Panc1 (cell line): ENCODE results near the gene CHRND.

Experiments used
- CTCF ChIP-seq: fragments of 450-650 bp; IDR thresholded peaks from 2 replicates; pipeline ENCODE4 v1.5.1; 2017; ENCODE audit warnings: mild to moderate bottlenecking
- POLR2AphosphoS5 ChIP-seq: IDR thresholded peaks from 2 replicates; pipeline ENCODE4 v1.6.1; 2012; ENCODE audit warnings: mild to moderate bottlenecking, low read depth, low read length, moderate library complexity
- REST ChIP-seq, 2 experiments: IDR thresholded peaks; 2 replicates each; pipeline ENCODE4 v1.6.1; 2011 to 2012; ENCODE audit warnings: low read depth in 2 of 2, control low read depth in 1 of 2, low read length in 1 of 2, mild to moderate bottlenecking in 1 of 2, moderate library complexity in 1 of 2; ENCODE audit not compliant: insufficient read depth in 1 of 2
- SIN3A ChIP-seq: IDR thresholded peaks from 2 replicates; pipeline ENCODE4 v1.6.1; 2012; ENCODE audit warnings: low read depth, mild to moderate bottlenecking, low read length, moderate library complexity, borderline replicate concordance; ENCODE audit not compliant: insufficient read depth
- TCF7L2 ChIP-seq: IDR thresholded peaks from 2 replicates; pipeline ENCODE4 v1.6.1; 2011; ENCODE audit warnings: mild to moderate bottlenecking, low read depth, low read length, inconsistent platforms

DNA sequence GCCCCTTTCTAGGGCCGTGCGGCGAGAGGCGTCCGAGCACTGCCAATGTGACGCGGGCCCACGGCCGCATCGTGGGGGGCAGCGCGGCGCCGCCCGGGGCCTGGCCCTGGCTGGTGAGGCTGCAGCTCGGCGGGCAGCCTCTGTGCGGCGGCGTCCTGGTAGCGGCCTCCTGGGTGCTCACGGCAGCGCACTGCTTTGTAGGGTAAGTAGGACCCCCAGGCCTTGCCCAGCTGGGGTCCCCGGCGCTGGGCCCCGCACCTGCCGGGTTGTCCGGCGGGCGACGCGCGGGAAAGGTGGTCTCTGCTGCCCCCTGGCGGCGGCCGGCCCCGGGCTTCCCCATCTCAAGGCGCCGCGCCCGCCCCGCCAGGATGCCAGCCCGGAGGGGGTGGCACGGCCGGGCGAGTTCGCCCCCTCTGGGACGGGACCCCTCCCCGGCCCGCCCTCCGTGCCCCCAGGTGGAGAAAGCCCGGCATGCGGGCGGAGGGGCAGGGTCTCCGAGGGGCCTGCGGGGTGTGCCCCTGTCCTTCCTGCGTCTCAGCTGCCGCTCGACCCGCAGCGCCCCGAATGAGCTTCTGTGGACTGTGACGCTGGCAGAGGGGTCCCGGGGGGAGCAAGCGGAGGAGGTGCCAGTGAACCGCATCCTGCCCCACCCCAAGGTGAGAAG is 3.9 kb upstream of the CHRND start:
- TF ChIP-seq REST (IDR thresholded peaks at IDR 0.05; ENCODE audit: insufficient read depth in 1 of 2, low read depth in 2 of 2, low read length in 1 of 2) (no peak), CTCF (peak; percentile 96), SIN3A (no peak), POLR2AphosphoS5 (no peak), TCF7L2 (no peak)
